K562 (cell line): ENCODE measurements around the gene PGD. TPM values are rescaled to one million over a fixed set of nuclear protein-coding genes. Genes with fewer than 3 reads are reported as not detected.

ENCODE experiments used
- CBX1 ChIP-seq: sonication (generic); IDR thresholded peaks from 2 replicates; pipeline ENCODE4 v1.6.1; 2016; ENCODE audit warnings: antibody characterized with exemption, low read depth, mild to moderate bottlenecking
- CGGBP1 ChIP-seq: fragments of 250-450 bp; sonication (Bioruptor Pico); IDR thresholded peaks from 2 replicates; pipeline ENCODE4 v1.9.0; 2021; ENCODE audit warnings: mild to moderate bottlenecking
- CHD1 ChIP-seq: fragments of 200-600 bp; sonication (generic); IDR thresholded peaks from one replicate; pipeline ENCODE4 v1.6.1; 2012; ENCODE audit warnings: mild to moderate bottlenecking, moderate library complexity, low read length, inconsistent platforms
- EGR1 ChIP-seq: fragments of 450-650 bp; conservative IDR thresholded peaks from 2 replicates; pipeline ENCODE4 v1.6.1; 2017; ENCODE audit warnings: mild to moderate bottlenecking
- FOXP1 ChIP-seq: sonication (generic); formaldehyde crosslinking; IDR thresholded peaks from 2 replicates; pipeline ENCODE4 v1.8.0; 2022; ENCODE audit warnings: mild to moderate bottlenecking, missing genetic modification reagents
- GATAD2B ChIP-seq: fragments of 450-650 bp; IDR thresholded peaks from 2 replicates; pipeline ENCODE4 v1.6.1; 2017; ENCODE audit warnings: mild to moderate bottlenecking, borderline replicate concordance
- HIVEP1 ChIP-seq: fragments of 250-450 bp; sonication (Bioruptor Pico); IDR thresholded peaks from 2 replicates; pipeline ENCODE4 v1.4.0; 2020; ENCODE audit warnings: mild to moderate bottlenecking
- ID3 ChIP-seq, 2 experiments: fragments of 250-450 bp in 1 of 2; fragments of 450-650 bp in 1 of 2; sonication (Bioruptor Pico) in 1 of 2; IDR thresholded peaks; 2 replicates each; pipeline versions ENCODE4 v1.6.1 to v1.8.0; 2016 to 2021; ENCODE audit warnings: mild to moderate bottlenecking in 2 of 2, moderate library complexity in 2 of 2, missing compliant biosample characterization in 1 of 2, missing genetic modification characterization in 1 of 2
- KAT8 ChIP-seq: fragments of 450-650 bp; IDR thresholded peaks from 2 replicates; pipeline ENCODE4 v1.6.1; 2016; ENCODE audit warnings: low read depth, mild to moderate bottlenecking
- MYNN ChIP-seq, 2 experiments: sonication (generic); formaldehyde crosslinking in 1 of 2; IDR thresholded peaks; 2 replicates each; pipeline versions ENCODE4 v1.5.0 to v1.6.1; 2016 to 2020; ENCODE audit warnings: antibody characterized with exemption in 1 of 2, missing genetic modification reagents in 1 of 2
- NELFE ChIP-seq: IDR thresholded peaks from 2 replicates; pipeline ENCODE4 v1.6.1; 2011; ENCODE audit warnings: mild to moderate bottlenecking; ENCODE audit not compliant: insufficient read depth, insufficient read length
- NR0B1 ChIP-seq: fragments of 450-650 bp; IDR thresholded peaks from one replicate; pipeline ENCODE4 v1.6.1; 2018; ENCODE audit warnings: mild to moderate bottlenecking, moderate library complexity; ENCODE audit not compliant: partially characterized antibody
- NR2F6 ChIP-seq: fragments of 450-650 bp; formaldehyde crosslinking; IDR thresholded peaks from 2 replicates; pipeline ENCODE4 v1.4.0; 2020; ENCODE audit warnings: mild to moderate bottlenecking
- PURB ChIP-seq: sonication (generic); formaldehyde crosslinking; IDR thresholded peaks from 2 replicates; pipeline ENCODE4 v1.9.0; 2021; ENCODE audit warnings: low read depth, mild to moderate bottlenecking, missing genetic modification reagents
- SAP30 ChIP-seq: fragments of 200-600 bp; sonication (generic); IDR thresholded peaks from 2 replicates; pipeline ENCODE4 v1.6.1; 2012; ENCODE audit warnings: borderline replicate concordance, low read depth, mild to moderate bottlenecking, moderate library complexity, low read length, control low read depth, inconsistent platforms; ENCODE audit not compliant: insufficient read depth, poor library complexity, severe bottlenecking
- SIX5 ChIP-seq, 2 experiments: IDR thresholded peaks; 2 replicates each; pipeline ENCODE4 v1.6.1; 2011; ENCODE audit warnings: low read length in 2 of 2, borderline replicate concordance in 1 of 2, low read depth in 1 of 2, mild to moderate bottlenecking in 1 of 2, moderate library complexity in 1 of 2; ENCODE audit not compliant: insufficient read depth in 1 of 2
- SMAD4 ChIP-seq: fragments of 250-450 bp; sonication (Bioruptor Pico); conservative IDR thresholded peaks from 2 replicates; pipeline ENCODE4 v1.8.0; 2021; ENCODE audit warnings: inconsistent platforms, mild to moderate bottlenecking, moderate library complexity
- THRAP3 ChIP-seq: fragments of 450-650 bp; IDR thresholded peaks from 2 replicates; pipeline ENCODE4 v1.6.1; 2016; ENCODE audit warnings: mild to moderate bottlenecking, inconsistent platforms, borderline replicate concordance
- ZNF165 ChIP-seq: fragments of 250-450 bp; sonication (Bioruptor Pico); IDR thresholded peaks from 2 replicates; pipeline ENCODE4 v1.4.0; 2020; ENCODE audit warnings: borderline replicate concordance
- ZNF282 ChIP-seq: sonication (generic); formaldehyde crosslinking; IDR thresholded peaks from 2 replicates; pipeline ENCODE4 v1.8.1; 2023; ENCODE audit warnings: missing genetic modification reagents
- ZNF592 ChIP-seq: fragments of 450-650 bp; IDR thresholded peaks from 2 replicates; pipeline ENCODE4 v1.6.1; 2017; ENCODE audit warnings: antibody characterized with exemption, mild to moderate bottlenecking
- polyA plus RNA-seq, 8 experiments: library from polyadenylated mRNA; depleted of rRNA in 4 of 8; stranded (reverse) in 5 of 8; unstranded in 3 of 8; fragments of >200 nt; fragmentation: Nextera tagmentation in 2 of 8; fragmentation: Illumina TruSeq in 1 of 8; extraction: Ambion mirVana in 2 of 8; extraction: Trizol in 1 of 8; gene quantifications; 2 replicates each; pipeline versions ENCODE4 v1.2.1 to v1.2.3, GENCODE V29; 2011 to 2014; ENCODE audit warnings: inconsistent platforms in 1 of 8, missing spikeins in 1 of 8
- total RNA-seq, 7 experiments: library from RNA; depleted of rRNA in 6 of 7; stranded (reverse); fragments of >200 nt in 6 of 7; fragmentation: Illumina TruSeq in 2 of 7; extraction: Trizol in 2 of 7; gene quantifications; 2 replicates each; pipeline versions ENCODE4 v1.2.1 to v1.2.3, GENCODE V29; 2011 to 2021; ENCODE audit warnings: low replicate concordance in 1 of 7

The PGD gene
- total and polyA plus RNA-seq, 9 of the 15 experiments (the other 6 are each of a cell fraction or from before 2014, with no cell fraction given) = 177 to 542 (median 270) TPM

- TF ChIP-seq ID3 (CRISPR knock-in tag; IDR thresholded peaks at IDR 0.05) = no peak
- peak; percentile 88 for TF ChIP-seq ID3 (tag; IDR thresholded peaks at IDR 0.05)
- TF ChIP-seq SAP30 = peak; percentile 99
- no peak for TF ChIP-seq MYNN (IDR thresholded peaks at IDR 0.05)
- TF ChIP-seq MYNN (CRISPR knock-in tag; IDR thresholded peaks at IDR 0.05) = no peak
- TF ChIP-seq SMAD4 (CRISPR knock-in tag) = peak; percentile 93
- TF ChIP-seq THRAP3 = no peak
- TF ChIP-seq HIVEP1 (CRISPR knock-in tag) = peak; percentile 69
- no peak for TF ChIP-seq KAT8
- TF ChIP-seq NR0B1 = no peak
- peak; percentile 91 for TF ChIP-seq GATAD2B
- peak; percentile 64; the same call in 1 of the 2 replicates for TF ChIP-seq ZNF165 (CRISPR knock-in tag)
- TF ChIP-seq ZNF282 = peak; percentile 94; the same call in 1 of the 2 replicates
- 0 out of 2 replicates have a peak, but pooled peaks have one; percentile 34 for TF ChIP-seq CGGBP1 (CRISPR knock-in tag)
- peak; percentile 86; the same call in 1 of the 2 replicates for TF ChIP-seq FOXP1 (CRISPR knock-in tag)
- TF ChIP-seq NR2F6 (CRISPR knock-in tag) = no peak
- TF ChIP-seq CBX1 = peak; percentile 97
- no peak for TF ChIP-seq SIX5 (IDR thresholded peaks at IDR 0.05; ENCODE audit: borderline replicate concordance in 1 of 2, insufficient read depth in 1 of 2, low read depth in 1 of 2, low read length in 2 of 2)
- TF ChIP-seq ZNF592 = peak; percentile 98
- TF ChIP-seq PURB (CRISPR knock-in tag) = no peak
- peak; percentile 13 for TF ChIP-seq CHD1
- peak; percentile 86 for TF ChIP-seq EGR1
- no peak for TF ChIP-seq NELFE
These were observed 31.6 kb downstream of the PGD start, which contains the start of gene CENPS (continued) for GRCh38 chr1:10430216-10431069.
